ENCODE results near the gene CEP20. TPM values are rescaled to one million over a fixed set of nuclear protein-coding genes. Genes with fewer than 3 reads are reported as not detected.

Gene CEP20
- total RNA-seq, 1 donor from 2014 or later, result 28.2 TPM

DNA sequence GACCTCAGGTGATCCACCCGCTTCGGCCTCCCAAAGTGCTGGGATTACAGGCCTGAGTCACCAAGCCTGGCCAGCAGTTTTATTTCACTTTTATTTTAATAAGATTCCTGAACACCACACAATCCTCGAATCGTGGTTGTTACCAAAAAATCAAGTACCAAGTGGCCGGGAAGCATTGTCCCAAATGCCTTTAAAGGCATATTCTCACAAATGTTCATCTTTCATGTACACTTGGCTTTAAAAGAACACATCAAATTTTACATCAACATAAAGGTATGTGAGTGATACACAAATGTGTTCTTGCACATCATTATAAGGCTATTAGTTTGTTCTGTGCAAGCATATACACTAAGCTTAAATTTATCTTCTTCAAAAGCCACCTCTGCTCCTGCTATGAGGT lies 23.5 kb downstream of the CEP20 start:
- Histone ChIP-seq H3K9me3 (no peaks in the 10 kb centered on the region), H3K27me3 (no peaks in the 10 kb centered on the region), H3K4me1 (no peaks in the 10 kb centered on the region), H3K36me3 (peaks cover 0 to 40% of the 10 kb centered on the region in 2 donors), H3K4me3 (no peak overlapping the region), H3K27ac (no peak overlapping the region)
- TF ChIP-seq, protein P1, sequence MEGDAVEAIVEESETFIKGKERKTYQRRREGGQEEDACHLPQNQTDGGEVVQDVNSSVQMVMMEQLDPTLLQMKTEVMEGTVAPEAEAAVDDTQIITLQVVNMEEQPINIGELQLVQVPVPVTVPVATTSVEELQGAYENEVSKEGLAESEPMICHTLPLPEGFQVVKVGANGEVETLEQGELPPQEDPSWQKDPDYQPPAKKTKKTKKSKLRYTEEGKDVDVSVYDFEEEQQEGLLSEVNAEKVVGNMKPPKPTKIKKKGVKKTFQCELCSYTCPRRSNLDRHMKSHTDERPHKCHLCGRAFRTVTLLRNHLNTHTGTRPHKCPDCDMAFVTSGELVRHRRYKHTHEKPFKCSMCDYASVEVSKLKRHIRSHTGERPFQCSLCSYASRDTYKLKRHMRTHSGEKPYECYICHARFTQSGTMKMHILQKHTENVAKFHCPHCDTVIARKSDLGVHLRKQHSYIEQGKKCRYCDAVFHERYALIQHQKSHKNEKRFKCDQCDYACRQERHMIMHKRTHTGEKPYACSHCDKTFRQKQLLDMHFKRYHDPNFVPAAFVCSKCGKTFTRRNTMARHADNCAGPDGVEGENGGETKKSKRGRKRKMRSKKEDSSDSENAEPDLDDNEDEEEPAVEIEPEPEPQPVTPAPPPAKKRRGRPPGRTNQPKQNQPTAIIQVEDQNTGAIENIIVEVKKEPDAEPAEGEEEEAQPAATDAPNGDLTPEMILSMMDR (IDR thresholded peaks at IDR 0.05), result no peak
- intact Hi-C loops (cut with DNase I), result no loop called here
- no peak for DNase-seq (ENCODE audit: extremely low spot score in 2 of 2)

DNA sequence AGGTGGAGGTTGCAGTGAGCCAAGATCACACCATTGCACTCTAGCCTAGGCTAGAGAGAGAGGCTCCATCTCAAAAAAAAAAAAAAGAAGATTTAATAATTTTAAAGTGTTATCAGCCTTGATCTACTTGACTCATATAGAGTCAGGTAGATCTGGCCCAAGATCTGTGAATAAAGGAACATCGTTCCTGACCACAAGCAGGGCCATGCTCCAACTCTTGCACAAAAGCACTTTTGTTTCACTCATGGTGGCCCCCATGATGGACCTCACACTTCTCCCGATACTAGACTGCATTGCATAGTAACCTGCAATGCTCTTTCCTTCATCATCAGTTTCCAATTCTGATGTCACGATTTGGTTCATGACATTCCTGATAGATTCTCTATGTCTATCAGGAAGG lies 26.4 kb downstream of the CEP20 start:
- TF ChIP-seq, protein P1 (IDR thresholded peaks at IDR 0.05), result no peak
- no peak for TF ChIP-seq POLR2A (IDR thresholded peaks at IDR 0.05)
- no peak for TF ChIP-seq POLR2AphosphoS5 (IDR thresholded peaks at IDR 0.05; ENCODE audit: insufficient read depth in 1 of 2, low read depth in 1 of 2)
- no peak overlapping the region for H3K4me3 ChIP-seq
- peaks cover 16% of the 10 kb centered on the region for H3K4me1 ChIP-seq
- H3K27me3 ChIP-seq, result no peaks in the 10 kb centered on the region
- DNase-seq (ENCODE audit: extremely low spot score in 2 of 2), result no peak
- H3K27ac ChIP-seq, result no peak overlapping the region
- H3K36me3 ChIP-seq, result peaks cover 0 to 17% of the 10 kb centered on the region in 2 donors
- H3K9me3 ChIP-seq, result no peaks in the 10 kb centered on the region
- intact Hi-C loops (cut with DNase I), result no loop called here

DNA sequence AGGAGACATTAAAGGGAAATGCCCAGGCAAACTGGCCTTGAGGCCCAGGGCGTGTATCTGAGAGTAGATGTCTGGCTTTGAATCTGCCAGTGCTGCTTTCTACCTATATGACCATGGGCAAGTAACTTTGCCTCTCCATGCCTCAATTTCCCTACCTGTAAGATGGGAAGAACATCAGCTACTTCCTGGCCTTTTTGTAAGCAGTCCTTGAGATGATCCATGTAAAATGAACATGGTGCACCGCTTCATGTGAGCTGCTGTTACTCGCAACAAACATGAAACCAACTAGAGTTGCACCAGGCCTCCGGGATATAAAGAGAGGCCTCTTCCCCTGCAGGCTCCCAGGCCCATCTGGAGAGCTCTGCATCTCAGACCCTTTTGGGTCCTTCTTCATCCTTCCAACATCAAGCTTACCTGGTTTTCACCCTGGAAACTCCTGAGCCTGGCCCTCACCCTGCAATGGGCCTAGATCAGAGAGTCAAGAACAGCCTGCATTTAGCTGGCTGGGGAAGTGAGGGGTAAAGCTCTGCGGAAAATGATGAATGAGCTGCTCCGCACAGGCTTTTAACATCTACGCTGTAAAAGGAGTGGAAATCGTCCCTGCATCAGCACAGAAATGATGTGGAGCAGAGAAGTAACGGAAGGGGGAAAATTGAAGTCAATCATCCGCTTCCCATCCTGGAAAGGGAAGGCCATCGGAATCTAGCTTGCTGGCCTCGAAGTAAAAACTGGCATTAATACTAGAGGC lies 29.3 kb downstream of the CEP20 start:
- H3K36me3 ChIP-seq, result no peaks in the 10 kb centered on the region
- H3K9me3 ChIP-seq, result no peaks in the 10 kb centered on the region
- peaks cover 22% of the 10 kb centered on the region for H3K4me1 ChIP-seq
- no peak overlapping the region for H3K4me3 ChIP-seq
- no peak for TF ChIP-seq POLR2AphosphoS5 (IDR thresholded peaks at IDR 0.05; ENCODE audit: insufficient read depth in 1 of 2, low read depth in 1 of 2)
- TF ChIP-seq POLR2A (IDR thresholded peaks at IDR 0.05), result no peak
- TF ChIP-seq, protein P1 (IDR thresholded peaks at IDR 0.05), result no peak
- DNase-seq (ENCODE audit: extremely low spot score in 2 of 2), result no peak
- intact Hi-C loops (cut with DNase I), result loop anchor here (5.0 kb wide), 1 partner anchor 88 kb away; the partner anchor contains the start of gene ABCC1
- no peaks in the 10 kb centered on the region for H3K27me3 ChIP-seq
- no peak overlapping the region for H3K27ac ChIP-seq

DNA sequence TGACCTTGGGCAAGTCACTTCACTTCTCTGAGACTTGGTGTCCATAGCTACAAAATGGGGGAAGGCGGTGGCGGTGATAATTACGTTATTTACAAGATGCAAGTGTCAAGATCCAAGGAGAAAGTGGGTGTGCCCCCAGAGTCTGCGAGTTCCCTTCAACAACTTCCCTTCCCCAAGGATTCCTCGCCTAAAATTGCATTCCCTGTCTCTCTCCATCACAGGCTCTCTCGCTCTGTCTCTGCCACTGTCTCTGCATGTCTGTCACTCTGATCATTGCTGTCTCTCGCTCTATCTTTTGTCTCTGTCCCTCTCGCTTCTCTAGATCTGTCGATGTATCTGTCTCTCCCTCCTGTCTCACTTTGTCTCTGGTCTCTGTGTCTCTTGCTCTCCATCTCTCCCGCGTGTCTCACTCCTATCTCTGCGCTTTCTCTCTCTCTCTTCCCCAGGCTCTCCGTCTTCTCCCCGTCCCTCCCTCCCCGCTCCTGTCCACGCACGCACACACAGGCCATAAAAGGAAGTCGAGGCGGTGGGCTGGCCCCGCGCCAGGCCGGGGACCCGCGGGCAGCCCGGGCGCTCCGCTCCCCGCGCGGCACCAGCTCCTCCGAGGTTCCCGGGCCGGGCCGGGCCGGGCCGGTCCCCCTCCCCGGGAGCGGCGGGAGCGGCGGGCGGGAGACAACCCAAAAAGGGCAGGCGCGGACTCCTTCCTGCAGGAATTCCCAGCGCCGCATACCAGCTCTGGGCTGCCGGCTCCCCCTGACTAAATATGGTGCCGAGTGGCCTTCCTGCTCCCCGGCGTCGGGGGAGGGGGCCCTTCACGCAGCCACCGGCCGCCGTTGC lies 30.5 kb downstream of the CEP20 start:
- TF ChIP-seq, protein P1 (IDR thresholded peaks at IDR 0.05), result no peak
- TF ChIP-seq POLR2AphosphoS5 (IDR thresholded peaks at IDR 0.05; ENCODE audit: insufficient read depth in 1 of 2, low read depth in 1 of 2) (no peak), POLR2A (IDR thresholded peaks at IDR 0.05) (no peak)
- no peaks in the 10 kb centered on the region for H3K27me3 ChIP-seq
- no peak for DNase-seq (ENCODE audit: extremely low spot score in 2 of 2)
- intact Hi-C loops (cut with DNase I), result loop anchor here (5.0 kb wide), 1 partner anchor 89 kb away; the partner anchor contains the start of gene ABCC1
- peaks cover 22% of the 10 kb centered on the region for H3K4me1 ChIP-seq
- H3K36me3 ChIP-seq, result no peaks in the 10 kb centered on the region
- peak overlapping the region; percentile 69 for H3K27ac ChIP-seq
- no peaks in the 10 kb centered on the region for H3K9me3 ChIP-seq
- H3K4me3 ChIP-seq, result peak overlapping the region; percentile 36 to 48

Data from vagina (tissue), 2 donors.